CD4-positive, alpha-beta T cell (primary cell): ENCODE results near the gene TEX9. TPM values are rescaled to one million over a fixed set of nuclear protein-coding genes. Genes with fewer than 3 reads are reported as not detected.

Experiments
- ATAC-seq: fragments of 200-7000 bp; cut with Tn5 transposase; one replicate; pipeline ENCODE4 v1.10.0; 2022; ENCODE audit warnings: mild to moderate bottlenecking; ENCODE audit not compliant: poor library complexity
- CTCF ChIA-PET: fragments of 350-600 bp; sonication (Branson Sonifier 250); formaldehyde crosslinking; loops from one replicate; lab custom pipeline; 2021; ENCODE audit warnings: antibody characterized with exemption, inconsistent platforms; lab: Charles Lee
- POLR2A ChIA-PET: fragments of 350-600 bp; sonication (Branson Sonifier 250); formaldehyde crosslinking; loops from one replicate; lab custom pipeline; 2021; ENCODE audit warnings: antibody characterized with exemption, inconsistent platforms; lab: Charles Lee
- DNase-seq, 14 experiments: peaks; one replicate each; pipeline ENCODE4 v3.0.0-alpha.2; 2013 to 2020; ENCODE audit warnings: mixed read lengths in 2 of 14
- H3K27ac ChIP-seq, 2 donors: one replicate each; pipeline versions ENCODE4 v1.5.1 to v1.7.0; 2013; ENCODE audit warnings: low read length in 2 of 2, low read depth in 1 of 2, mild to moderate bottlenecking in 1 of 2
- H3K27me3 ChIP-seq, 2 experiments: 1 replicate in 1 of 2; 2 replicates in 1 of 2; pipeline versions ENCODE4 v1.6.1 to v1.7.0; 2013; ENCODE audit warnings: low read length in 2 of 2, control low read depth in 1 of 2, mild to moderate bottlenecking in 1 of 2, moderate library complexity in 1 of 2; ENCODE audit not compliant: insufficient read depth in 2 of 2, control insufficient read depth in 1 of 2
- H3K36me3 ChIP-seq: one replicate; pipeline ENCODE4 v1.6.1; 2013; ENCODE audit warnings: low read length, control low read depth; ENCODE audit not compliant: insufficient read depth
- H3K4me1 ChIP-seq: one replicate; pipeline ENCODE4 v1.6.1; 2013; ENCODE audit warnings: low read length, control low read depth; ENCODE audit not compliant: insufficient read depth
- H3K4me3 ChIP-seq: one replicate; pipeline ENCODE4 v1.5.1; 2013; ENCODE audit warnings: mild to moderate bottlenecking, low read length, moderate library complexity
- H3K9me3 ChIP-seq, 2 experiments: 1 replicate in 1 of 2; 2 replicates in 1 of 2; pipeline versions ENCODE4 v1.6.1 to v1.7.0; 2013; ENCODE audit warnings: low read length in 2 of 2, mild to moderate bottlenecking in 2 of 2, control low read depth in 1 of 2, moderate library complexity in 1 of 2; ENCODE audit not compliant: control insufficient read depth in 1 of 2, insufficient read depth in 1 of 2
- H3K27ac Mint-ChIP-seq: one replicate; pipeline ENCODE4 v1.8.0; 2020; ENCODE audit warnings: mixed read lengths
- H3K27me3 Mint-ChIP-seq: one replicate; pipeline ENCODE4 v1.8.0; 2021; ENCODE audit warnings: mixed read lengths
- H3K36me3 Mint-ChIP-seq: one replicate; pipeline ENCODE4 v1.8.0; 2021; ENCODE audit warnings: low read depth, mixed read lengths
- H3K4me1 Mint-ChIP-seq: one replicate; pipeline ENCODE4 v1.8.0; 2021; ENCODE audit warnings: low read depth, mixed read lengths
- H3K4me3 Mint-ChIP-seq: one replicate; pipeline ENCODE4 v1.8.0; 2020; ENCODE audit warnings: mild to moderate bottlenecking, mixed read lengths
- H3K9me3 Mint-ChIP-seq: one replicate; pipeline ENCODE4 v1.8.0; 2020; ENCODE audit warnings: mixed read lengths
- intact Hi-C, 2 experiments: fragments of 100-400 bp; cut with DNase I in 1 of 2; cut with micrococcal nuclease in 1 of 2; formaldehyde crosslinking; loops; one replicate each; pipeline versions ENCODE4 v1.15.1 to v1.9.0; 2023 to 2025; cut with DNase I, micrococcal nuclease
- total RNA-seq, 174 experiments: library from RNA in 2 of 174; stranded (reverse) in 2 of 174; gene quantifications; one replicate each; pipeline ENCODE4 v1.2.3 and lab custom pipeline; 2021 to 2026
- TF ChIP-seq, protein P1 (sequence below): fragments of 200-600 bp; IDR thresholded peaks from one replicate; pipeline ENCODE4 v1.8.0; 2022; ENCODE audit warnings: antibody characterized with exemption, mild to moderate bottlenecking

Gene TEX9
- total RNA-seq, 2 experiments from 2014 or later, result 1.3 to 1.6 TPM

DNA sequence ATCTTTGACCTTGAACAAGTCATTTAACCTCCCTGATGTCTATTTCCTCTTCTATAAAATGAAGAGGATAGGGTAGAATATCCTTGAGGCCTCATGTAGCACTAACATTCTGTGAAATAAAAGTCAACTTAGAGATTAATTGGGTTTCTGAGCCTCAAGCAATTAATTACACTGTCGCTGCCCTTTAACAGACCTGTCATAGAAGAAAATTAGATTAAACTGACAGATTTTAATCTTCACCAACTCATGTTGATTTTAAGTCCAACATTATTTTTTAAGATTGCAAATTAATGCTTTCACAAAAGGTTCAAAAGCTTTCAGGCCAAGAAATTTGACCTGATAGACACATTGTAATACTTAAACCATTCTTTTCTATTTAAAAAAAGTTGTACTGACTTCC is 107.8 kb downstream of the TEX9 start:
- POLR2A ChIA-PET, result no interaction called here
- H3K9me3 ChIP-seq, result no peaks in the 10 kb centered on the region
- ATAC-seq (no peak), DNase-seq (no peak)
- H3K4me1 Mint-ChIP-seq, result peaks cover 8% of the 10 kb centered on the region
- no peaks in the 10 kb centered on the region for H3K4me1 ChIP-seq
- intact Hi-C loops, result no loop called here
- H3K4me3 ChIP-seq, result no peak overlapping the region
- no peak overlapping the region for H3K27ac ChIP-seq
- TF ChIP-seq, protein P1, sequence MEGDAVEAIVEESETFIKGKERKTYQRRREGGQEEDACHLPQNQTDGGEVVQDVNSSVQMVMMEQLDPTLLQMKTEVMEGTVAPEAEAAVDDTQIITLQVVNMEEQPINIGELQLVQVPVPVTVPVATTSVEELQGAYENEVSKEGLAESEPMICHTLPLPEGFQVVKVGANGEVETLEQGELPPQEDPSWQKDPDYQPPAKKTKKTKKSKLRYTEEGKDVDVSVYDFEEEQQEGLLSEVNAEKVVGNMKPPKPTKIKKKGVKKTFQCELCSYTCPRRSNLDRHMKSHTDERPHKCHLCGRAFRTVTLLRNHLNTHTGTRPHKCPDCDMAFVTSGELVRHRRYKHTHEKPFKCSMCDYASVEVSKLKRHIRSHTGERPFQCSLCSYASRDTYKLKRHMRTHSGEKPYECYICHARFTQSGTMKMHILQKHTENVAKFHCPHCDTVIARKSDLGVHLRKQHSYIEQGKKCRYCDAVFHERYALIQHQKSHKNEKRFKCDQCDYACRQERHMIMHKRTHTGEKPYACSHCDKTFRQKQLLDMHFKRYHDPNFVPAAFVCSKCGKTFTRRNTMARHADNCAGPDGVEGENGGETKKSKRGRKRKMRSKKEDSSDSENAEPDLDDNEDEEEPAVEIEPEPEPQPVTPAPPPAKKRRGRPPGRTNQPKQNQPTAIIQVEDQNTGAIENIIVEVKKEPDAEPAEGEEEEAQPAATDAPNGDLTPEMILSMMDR, result no peak
- peaks cover 2% of the 10 kb centered on the region for H3K27me3 Mint-ChIP-seq
- no peak overlapping the region for H3K4me3 Mint-ChIP-seq
- H3K27ac Mint-ChIP-seq, result no peak overlapping the region
- H3K27me3 ChIP-seq, result no peaks in the 10 kb centered on the region
- H3K9me3 Mint-ChIP-seq, result no peaks in the 10 kb centered on the region
- CTCF ChIA-PET, result interaction anchor here (0.6 kb wide), 1 partner anchor 14 kb away, joined by 3 read pairs; no protein-coding TSS in a partner anchor
- H3K36me3 Mint-ChIP-seq, result no peaks in the 10 kb centered on the region
- H3K36me3 ChIP-seq, result no peaks in the 10 kb centered on the region

DNA sequence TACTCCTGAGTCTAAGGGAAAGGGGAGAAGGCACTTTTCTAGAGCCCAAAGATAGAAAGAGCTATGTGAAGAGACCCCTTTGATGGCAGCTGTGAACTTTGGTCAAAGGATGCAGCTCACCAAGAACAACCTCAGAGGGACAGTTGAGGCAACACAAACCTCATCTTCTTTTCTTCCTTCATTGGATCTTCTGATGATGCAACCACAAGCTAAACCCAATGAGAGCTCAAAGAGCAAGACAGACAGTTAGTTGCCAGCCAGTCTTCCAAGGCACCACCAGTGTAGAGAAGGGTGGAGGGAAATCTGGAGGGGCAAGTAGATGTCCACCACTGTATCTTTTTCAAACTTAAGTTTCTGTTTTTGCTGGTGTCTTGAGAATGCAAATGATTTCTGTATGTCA is 110.1 kb downstream of the TEX9 start:
- Mint-ChIP-seq H3K4me1 (no peaks in the 10 kb centered on the region), H3K27ac (no peak overlapping the region), H3K36me3 (no peaks in the 10 kb centered on the region), H3K9me3 (no peaks in the 10 kb centered on the region), H3K4me3 (no peak overlapping the region), H3K27me3 (peaks cover 15% of the 10 kb centered on the region)
- intact Hi-C loops, result no loop called here
- H3K4me3 ChIP-seq, result no peak overlapping the region
- ChIA-PET POLR2A (no interaction called here), CTCF (no interaction called here)
- no peak for ATAC-seq
- H3K9me3 ChIP-seq, result peaks cover 0 to 8% of the 10 kb centered on the region in 2 experiments
- no peaks in the 10 kb centered on the region for H3K36me3 ChIP-seq
- no peak for DNase-seq
- TF ChIP-seq, protein P1, result no peak
- H3K4me1 ChIP-seq, result no peaks in the 10 kb centered on the region
- no peaks in the 10 kb centered on the region for H3K27me3 ChIP-seq
- H3K27ac ChIP-seq, result no peak overlapping the region

Other genes with a start within 250 kb of the TEX9 start
- gene RFX7, start 121.5 kb upstream of the TEX9 start, total RNA-seq, result 10 to 100 TPM; 22.5 to 23.6 TPM
- gene MNS1, start 99.7 kb downstream of the TEX9 start, total RNA-seq, result under 1 TPM in 1 of 2 experiments, not detected in 1; 0.20 TPM